Peyer's patch (tissue), 4 donors: Measurements from ENCODE around the gene RASA3. TPM values are rescaled to one million over a fixed set of nuclear protein-coding genes. Genes with fewer than 3 reads are reported as not detected.
A peak's percentile ranks its signal among the peaks of the same experiment; 100 is the strongest.

Experiments used
- DNase-seq, 3 donors: peaks; one replicate each; pipeline ENCODE4 v3.0.0-alpha.2; 2017 to 2019
- H3K27ac ChIP-seq, 4 donors: fragments of 200-600 bp; sonication (generic); one replicate each; pipeline ENCODE4 v1.5.1; 2016 to 2019
- H3K27me3 ChIP-seq, 2 donors: fragments of 200-600 bp; sonication (generic); one replicate each; pipeline ENCODE4 v1.5.1; 2019
- H3K36me3 ChIP-seq, 3 donors: fragments of 200-600 bp; sonication (generic); one replicate each; pipeline ENCODE4 v1.5.1; 2016 to 2019
- H3K4me1 ChIP-seq, 4 donors: fragments of 200-600 bp; sonication (generic); one replicate each; pipeline ENCODE4 v1.5.1; 2016 to 2019
- H3K4me3 ChIP-seq, 4 donors: fragments of 200-600 bp; sonication (generic); 1 replicate in 3 of 4; 2 replicates in 1 of 4; pipeline ENCODE4 v1.5.1; 2016 to 2019; ENCODE audit warnings: mild to moderate bottlenecking in 1 of 4
- H3K9me3 ChIP-seq, 4 donors: fragments of 200-600 bp; sonication (generic); one replicate each; pipeline ENCODE4 v1.5.1; 2016 to 2019; ENCODE audit warnings: mild to moderate bottlenecking in 1 of 4
- CTCF ChIP-seq, 6 experiments: fragments of 450-650 bp in 4 of 6; fragments of 200-600 bp in 2 of 6; sonication (generic) in 1 of 6; IDR thresholded peaks; one replicate each; pipeline ENCODE4 v1.5.1; 2017 to 2019; ENCODE audit warnings: antibody characterized with exemption in 6 of 6, mild to moderate bottlenecking in 3 of 6, moderate library complexity in 1 of 6
- POLR2A ChIP-seq, 2 donors: fragments of 450-650 bp; IDR thresholded peaks; one replicate each; pipeline ENCODE4 v1.5.1; 2017; ENCODE audit warnings: antibody characterized with exemption in 2 of 2, mild to moderate bottlenecking in 2 of 2, moderate library complexity in 2 of 2
- total RNA-seq, 4 donors: library from RNA; depleted of rRNA; stranded (reverse); fragments of >200 nt; gene quantifications; one replicate each; pipeline ENCODE4 v1.1.0, GENCODE V29; 2016

RASA3 gene
- total RNA-seq, 4 donors from 2014 or later, result 3.5 to 41.3 (median 6.9) TPM

- no peaks in the 10 kb centered on the region for H3K27me3 ChIP-seq
- TF ChIP-seq POLR2A (IDR thresholded peaks at IDR 0.05) (no peak), CTCF (IDR thresholded peaks at IDR 0.05) (no peak)
- H3K9me3 ChIP-seq, result no peaks in the 10 kb centered on the region
- H3K4me1 ChIP-seq, result no peaks in the 10 kb centered on the region
- DNase-seq, result peak in 1 of 3 donors; percentile 41
- H3K27ac ChIP-seq, result no peak overlapping the region
- H3K36me3 ChIP-seq, result peaks cover 0 to 10% (median 0%) of the 10 kb centered on the region in 3 donors
- H3K4me3 ChIP-seq, result no peak overlapping the region
Observed at GRCh38 chr13:113972451-113973217, 159.8 kb downstream of the RASA3 start.

GRCh38 chr13:113971471-113972231 is 160.8 kb downstream of the RASA3 start:
- H3K27ac ChIP-seq, result peak overlapping the region in 2 of 4 donors; percentile 31 to 60
- peaks cover 0 to 5% (median 0%) of the 10 kb centered on the region in 3 donors for H3K36me3 ChIP-seq
- no peak overlapping the region for H3K4me3 ChIP-seq
- TF ChIP-seq CTCF (IDR thresholded peaks at IDR 0.05), result no peak
- TF ChIP-seq POLR2A (IDR thresholded peaks at IDR 0.05), result no peak
- no peaks in the 10 kb centered on the region for H3K27me3 ChIP-seq
- H3K4me1 ChIP-seq, result no peaks in the 10 kb centered on the region
- H3K9me3 ChIP-seq, result no peaks in the 10 kb centered on the region
- peak in 1 of 3 donors; percentile 41 for DNase-seq

- H3K4me3 ChIP-seq, result no peak overlapping the region
Observed at GRCh38 chr13:113970810-113971470, 161.5 kb downstream of the RASA3 start.

GRCh38 chr13:113969973-113970611 is 162.3 kb downstream of the RASA3 start:
- Histone ChIP-seq H3K4me1 (no peaks in the 10 kb centered on the region), H3K36me3 (no peaks in the 10 kb centered on the region), H3K27ac (peak overlapping the region in 2 of 4 donors; percentile 27 to 60), H3K27me3 (no peaks in the 10 kb centered on the region), H3K9me3 (no peaks in the 10 kb centered on the region), H3K4me3 (peak overlapping the region in 1 of 4 donors; percentile 10)
- DNase-seq, result peak in 2 of 3 donors; percentile 54 to 61
- TF ChIP-seq POLR2A (IDR thresholded peaks at IDR 0.05), result no peak
- no peak for TF ChIP-seq CTCF (IDR thresholded peaks at IDR 0.05)

More at GRCh38 chr13:113970810-113971470, 161.5 kb downstream of the RASA3 start:
- no peaks in the 10 kb centered on the region for H3K4me1 ChIP-seq
- DNase-seq, result peak in 1 of 3 donors; percentile 40
- no peaks in the 10 kb centered on the region for H3K9me3 ChIP-seq
- H3K27ac ChIP-seq, result peak overlapping the region in 2 of 4 donors; percentile 31 to 60
- no peaks in the 10 kb centered on the region for H3K27me3 ChIP-seq
- H3K36me3 ChIP-seq, result peaks cover 0 to 5% (median 0%) of the 10 kb centered on the region in 3 donors
- TF ChIP-seq CTCF (IDR thresholded peaks at IDR 0.05), result no peak
- no peak for TF ChIP-seq POLR2A (IDR thresholded peaks at IDR 0.05)
